Liver (tissue), 3 donors: ENCODE measurements around the gene CNST.

Source experiments
- EGR1 ChIP-seq, 2 donors: IDR thresholded peaks; 2 replicates each; pipeline ENCODE4 v1.6.1; 2016 to 2018; ENCODE audit warnings: antibody characterized with exemption in 2 of 2, low read depth in 2 of 2
- FOXA1 ChIP-seq: IDR thresholded peaks from 2 replicates; pipeline ENCODE4 v1.6.1; 2016; ENCODE audit warnings: antibody characterized with exemption
- GABPA ChIP-seq, 2 donors: IDR thresholded peaks in 1 of 2; conservative IDR thresholded peaks in 1 of 2; 2 replicates each; pipeline ENCODE4 v1.6.1; 2016; ENCODE audit warnings: antibody characterized with exemption in 2 of 2, mild to moderate bottlenecking in 1 of 2, moderate library complexity in 1 of 2
- NR2F2 ChIP-seq: IDR thresholded peaks from 2 replicates; pipeline ENCODE4 v1.6.1; 2016; ENCODE audit warnings: antibody characterized with exemption
- RAD21 ChIP-seq, 2 donors: IDR thresholded peaks; 2 replicates each; pipeline ENCODE4 v1.6.1; 2016; ENCODE audit warnings: antibody characterized with exemption in 2 of 2, mild to moderate bottlenecking in 2 of 2
- SP1 ChIP-seq: IDR thresholded peaks from 2 replicates; pipeline ENCODE4 v1.6.1; 2018; ENCODE audit warnings: antibody characterized with exemption, mild to moderate bottlenecking
- TAF1 ChIP-seq: conservative IDR thresholded peaks from 2 replicates; pipeline ENCODE4 v1.6.1; 2016; ENCODE audit warnings: antibody characterized with exemption, mild to moderate bottlenecking
- YY1 ChIP-seq: IDR thresholded peaks from 2 replicates; pipeline ENCODE4 v1.6.1; 2016; ENCODE audit warnings: antibody characterized with exemption, mild to moderate bottlenecking
- TF ChIP-seq, protein P1 (sequence below): fragments of 150-350 bp; IDR thresholded peaks from 2 replicates; pipeline ENCODE4 v1.5.1; 2017; ENCODE audit warnings: improper control_type of control experiment, low read depth, low read length; ENCODE audit not compliant: missing input control
- TF ChIP-seq, protein P2 (sequence below): IDR thresholded peaks from 2 replicates; pipeline ENCODE4 v1.6.1; 2016; ENCODE audit warnings: antibody characterized with exemption
- TF ChIP-seq, protein P3 (sequence below): IDR thresholded peaks from 2 replicates; pipeline ENCODE4 v1.6.1; 2016; ENCODE audit warnings: antibody characterized with exemption, mild to moderate bottlenecking
- donor health status: healthy.
- donor health status: healthy.

DNA sequence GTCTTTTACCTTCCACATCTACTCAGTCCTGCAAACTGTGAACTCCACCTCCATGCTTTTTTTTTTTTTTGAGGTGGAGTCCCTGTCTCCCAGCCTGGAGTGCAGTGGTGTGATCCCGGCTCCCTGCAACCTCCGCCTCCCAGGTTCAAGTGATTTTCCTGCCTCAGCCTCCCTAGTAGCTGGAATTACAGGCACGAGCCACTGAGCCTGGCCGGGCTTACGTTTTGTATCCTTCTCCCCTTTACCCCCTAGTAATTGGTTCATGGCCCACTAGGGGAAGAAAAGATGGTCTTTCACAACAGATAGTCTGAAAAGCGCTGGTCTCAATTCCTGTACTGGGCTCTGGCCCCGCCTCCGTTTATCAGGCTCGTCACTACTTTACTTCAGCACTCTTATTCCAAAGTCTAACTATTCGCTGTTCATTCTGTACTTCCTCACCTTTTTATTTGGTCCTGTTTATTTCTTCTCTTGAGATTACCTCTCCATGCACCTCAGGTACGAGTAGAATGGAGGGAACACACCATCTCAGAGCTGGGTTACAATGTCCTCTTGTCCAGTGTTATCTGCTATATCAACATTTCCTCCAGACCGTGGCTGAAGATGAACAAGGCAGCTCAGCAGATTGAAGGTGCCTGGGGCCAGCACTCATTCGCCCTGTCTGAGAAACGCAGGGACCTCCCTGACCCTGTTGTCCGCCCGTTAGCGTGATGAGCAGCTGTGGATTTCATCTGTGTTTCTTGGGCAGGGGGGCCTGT lies 16.2 kb downstream of the CNST start:
- TF ChIP-seq, protein P1, sequence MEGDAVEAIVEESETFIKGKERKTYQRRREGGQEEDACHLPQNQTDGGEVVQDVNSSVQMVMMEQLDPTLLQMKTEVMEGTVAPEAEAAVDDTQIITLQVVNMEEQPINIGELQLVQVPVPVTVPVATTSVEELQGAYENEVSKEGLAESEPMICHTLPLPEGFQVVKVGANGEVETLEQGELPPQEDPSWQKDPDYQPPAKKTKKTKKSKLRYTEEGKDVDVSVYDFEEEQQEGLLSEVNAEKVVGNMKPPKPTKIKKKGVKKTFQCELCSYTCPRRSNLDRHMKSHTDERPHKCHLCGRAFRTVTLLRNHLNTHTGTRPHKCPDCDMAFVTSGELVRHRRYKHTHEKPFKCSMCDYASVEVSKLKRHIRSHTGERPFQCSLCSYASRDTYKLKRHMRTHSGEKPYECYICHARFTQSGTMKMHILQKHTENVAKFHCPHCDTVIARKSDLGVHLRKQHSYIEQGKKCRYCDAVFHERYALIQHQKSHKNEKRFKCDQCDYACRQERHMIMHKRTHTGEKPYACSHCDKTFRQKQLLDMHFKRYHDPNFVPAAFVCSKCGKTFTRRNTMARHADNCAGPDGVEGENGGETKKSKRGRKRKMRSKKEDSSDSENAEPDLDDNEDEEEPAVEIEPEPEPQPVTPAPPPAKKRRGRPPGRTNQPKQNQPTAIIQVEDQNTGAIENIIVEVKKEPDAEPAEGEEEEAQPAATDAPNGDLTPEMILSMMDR: peak; percentile 15
- TF ChIP-seq RAD21 (IDR thresholded peaks at IDR 0.05) (no peak), GABPA (IDR thresholded peaks at IDR 0.05 in 1 of 2, conservative IDR thresholded peaks at IDR 0.05 in 1 of 2) (no peak), YY1 (no peak), TAF1 (peak; percentile 25), FOXA1 (no peak), EGR1 (IDR thresholded peaks at IDR 0.05; ENCODE audit: low read depth in 2 of 2) (no peak), NR2F2 (no peak), SP1 (peak; percentile 50)
- TF ChIP-seq, protein P2, sequence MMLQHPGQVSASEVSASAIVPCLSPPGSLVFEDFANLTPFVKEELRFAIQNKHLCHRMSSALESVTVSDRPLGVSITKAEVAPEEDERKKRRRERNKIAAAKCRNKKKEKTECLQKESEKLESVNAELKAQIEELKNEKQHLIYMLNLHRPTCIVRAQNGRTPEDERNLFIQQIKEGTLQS: no peak
- TF ChIP-seq, protein P3, sequence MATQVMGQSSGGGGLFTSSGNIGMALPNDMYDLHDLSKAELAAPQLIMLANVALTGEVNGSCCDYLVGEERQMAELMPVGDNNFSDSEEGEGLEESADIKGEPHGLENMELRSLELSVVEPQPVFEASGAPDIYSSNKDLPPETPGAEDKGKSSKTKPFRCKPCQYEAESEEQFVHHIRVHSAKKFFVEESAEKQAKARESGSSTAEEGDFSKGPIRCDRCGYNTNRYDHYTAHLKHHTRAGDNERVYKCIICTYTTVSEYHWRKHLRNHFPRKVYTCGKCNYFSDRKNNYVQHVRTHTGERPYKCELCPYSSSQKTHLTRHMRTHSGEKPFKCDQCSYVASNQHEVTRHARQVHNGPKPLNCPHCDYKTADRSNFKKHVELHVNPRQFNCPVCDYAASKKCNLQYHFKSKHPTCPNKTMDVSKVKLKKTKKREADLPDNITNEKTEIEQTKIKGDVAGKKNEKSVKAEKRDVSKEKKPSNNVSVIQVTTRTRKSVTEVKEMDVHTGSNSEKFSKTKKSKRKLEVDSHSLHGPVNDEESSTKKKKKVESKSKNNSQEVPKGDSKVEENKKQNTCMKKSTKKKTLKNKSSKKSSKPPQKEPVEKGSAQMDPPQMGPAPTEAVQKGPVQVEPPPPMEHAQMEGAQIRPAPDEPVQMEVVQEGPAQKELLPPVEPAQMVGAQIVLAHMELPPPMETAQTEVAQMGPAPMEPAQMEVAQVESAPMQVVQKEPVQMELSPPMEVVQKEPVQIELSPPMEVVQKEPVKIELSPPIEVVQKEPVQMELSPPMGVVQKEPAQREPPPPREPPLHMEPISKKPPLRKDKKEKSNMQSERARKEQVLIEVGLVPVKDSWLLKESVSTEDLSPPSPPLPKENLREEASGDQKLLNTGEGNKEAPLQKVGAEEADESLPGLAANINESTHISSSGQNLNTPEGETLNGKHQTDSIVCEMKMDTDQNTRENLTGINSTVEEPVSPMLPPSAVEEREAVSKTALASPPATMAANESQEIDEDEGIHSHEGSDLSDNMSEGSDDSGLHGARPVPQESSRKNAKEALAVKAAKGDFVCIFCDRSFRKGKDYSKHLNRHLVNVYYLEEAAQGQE: no peak
